CD4-positive, alpha-beta T cell treated with Interleukin-17A for 4 hours (primary cell): ENCODE results near the gene STATH.
"Not testable (repeated sequence)": the region's sequence is repeated elsewhere in the genome, so short reads cannot be mapped to it uniquely, and the experiment has no call there.

Source experiments
- DNase-seq: peaks from one replicate; pipeline ENCODE4 v3.0.0-alpha.2; 2020; ENCODE audit warnings: mixed read lengths

The STATH gene, protein sequence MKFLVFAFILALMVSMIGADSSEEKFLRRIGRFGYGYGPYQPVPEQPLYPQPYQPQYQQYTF

DNA sequence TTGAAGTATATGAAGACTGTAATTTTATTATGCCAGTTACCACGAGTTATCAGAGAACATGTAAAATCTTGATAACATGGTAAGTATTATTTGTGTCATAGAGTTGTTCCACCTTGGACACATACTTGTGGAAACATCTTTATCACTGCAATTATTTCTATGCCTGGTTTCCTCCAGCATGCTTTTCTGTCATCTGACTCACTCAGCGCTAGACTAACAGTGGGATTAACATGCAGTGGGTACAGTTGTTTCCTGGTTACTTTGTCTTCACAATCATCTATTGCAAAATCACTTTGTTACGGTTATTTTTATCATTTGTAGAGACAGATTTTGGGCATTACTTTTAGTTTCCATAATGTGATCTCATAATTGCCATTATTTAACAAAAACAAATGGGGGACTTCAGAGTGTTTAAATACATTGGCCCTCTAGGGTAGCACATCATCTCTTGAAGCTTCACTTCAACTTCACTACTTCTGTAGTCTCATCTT, at the start of gene STATH:
Gene STATH, plus strand, starts transcription at position 441 of the 491 bp plus-strand sequence. CDS start 2,472 bp downstream, outside the sequence.
- DNase-seq = no peak

GRCh38 chr4:69951602-69952001, 44.2 kb upstream of the STATH start:
- no peak for DNase-seq

- DNase-seq = no peak
Measured at GRCh38 chr4:69957209-69957608, 38.6 kb upstream of the STATH start.

DNA sequence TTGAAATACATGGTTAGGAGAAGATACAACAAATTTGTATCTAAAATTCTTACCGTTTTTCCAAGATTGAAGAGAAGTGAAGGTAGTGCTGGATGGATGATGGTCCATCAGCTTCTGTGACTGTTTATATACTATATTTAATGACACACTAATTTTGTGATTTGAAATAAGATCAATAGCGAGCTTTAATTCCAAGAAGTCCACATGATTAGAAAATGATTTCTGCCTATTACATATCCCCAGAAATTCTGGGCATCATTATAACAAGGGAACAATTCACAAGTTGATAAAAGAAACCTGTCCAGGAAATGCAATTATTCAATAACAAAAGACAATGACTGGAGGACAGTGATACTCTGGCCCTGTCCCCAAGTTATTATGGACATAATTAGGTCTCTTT, 30.1 kb upstream of the STATH start, which contains the start of gene CSN2:
Gene CSN2, minus strand, starts transcription at position 101 of the 400 bp plus-strand sequence. CDS start 4,733 bp downstream, outside the sequence.
- DNase-seq = no peak

- DNase-seq = no peak
Measured at GRCh38 chr4:69970071-69970470, 25.7 kb upstream of the STATH start.

- DNase-seq = no peak
Measured at GRCh38 chr4:69974631-69975030, 21.1 kb upstream of the STATH start.

DNA sequence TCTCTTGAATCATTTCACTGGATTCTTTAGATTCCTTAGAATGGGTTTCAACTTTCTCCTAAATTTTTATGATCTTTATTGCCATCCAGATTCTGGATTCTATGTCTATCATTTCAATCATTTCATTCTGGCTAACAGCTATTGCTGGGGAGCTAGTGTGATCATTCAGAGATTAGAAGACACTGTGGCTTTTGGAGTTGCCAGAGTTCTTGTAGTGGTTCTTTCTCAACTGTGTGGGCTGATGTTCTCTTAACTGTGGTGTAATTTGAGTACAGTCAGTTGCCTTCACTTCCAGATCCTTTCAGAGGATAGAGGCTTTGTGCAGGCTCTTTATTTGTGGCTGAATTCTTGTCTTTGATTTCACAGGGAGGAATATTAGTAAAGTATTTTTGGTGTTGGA, 18.2 kb upstream of the STATH start:
- DNase-seq = no peak

DNA sequence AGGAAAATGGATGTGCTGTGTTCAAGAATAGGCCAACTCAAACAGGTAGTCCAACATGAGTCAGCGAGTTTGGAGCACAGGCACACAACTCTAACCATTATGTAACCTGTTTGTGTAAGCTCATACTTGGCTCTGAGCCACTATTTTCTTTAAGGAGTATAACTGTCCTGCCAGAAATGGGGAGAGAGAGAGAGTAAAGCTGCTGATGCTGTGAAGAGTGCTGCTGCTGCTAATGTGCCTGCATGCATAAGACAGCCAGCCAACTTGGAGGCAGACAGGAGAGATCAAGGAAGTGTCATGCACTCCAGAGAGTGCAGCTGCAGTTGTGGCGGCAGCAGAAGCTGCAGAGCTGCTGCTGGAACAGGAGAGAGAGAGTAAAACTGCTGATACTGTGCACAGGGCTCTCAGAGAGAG, 11.7 kb upstream of the STATH start:
- DNase-seq = no peak

DNA sequence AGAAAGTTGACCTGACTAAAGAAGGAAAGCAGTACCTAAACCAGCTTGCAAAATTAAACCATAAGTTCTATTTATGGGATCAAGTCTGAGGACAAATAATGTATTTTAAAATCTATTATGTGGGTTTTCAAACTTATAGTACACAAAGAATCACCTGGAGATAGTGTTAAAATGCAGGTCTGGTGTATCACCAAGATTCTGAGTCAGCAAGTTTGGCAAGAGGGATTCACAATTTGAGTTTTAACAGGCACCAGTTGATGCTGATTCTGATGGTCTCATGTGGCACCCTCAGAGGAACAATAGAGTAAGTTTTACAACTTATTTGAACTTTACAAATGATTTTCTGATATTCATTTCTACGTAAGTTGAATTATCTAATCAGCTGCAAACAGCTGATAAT, 9.1 kb upstream of the STATH start:
- no peak for DNase-seq

DNA sequence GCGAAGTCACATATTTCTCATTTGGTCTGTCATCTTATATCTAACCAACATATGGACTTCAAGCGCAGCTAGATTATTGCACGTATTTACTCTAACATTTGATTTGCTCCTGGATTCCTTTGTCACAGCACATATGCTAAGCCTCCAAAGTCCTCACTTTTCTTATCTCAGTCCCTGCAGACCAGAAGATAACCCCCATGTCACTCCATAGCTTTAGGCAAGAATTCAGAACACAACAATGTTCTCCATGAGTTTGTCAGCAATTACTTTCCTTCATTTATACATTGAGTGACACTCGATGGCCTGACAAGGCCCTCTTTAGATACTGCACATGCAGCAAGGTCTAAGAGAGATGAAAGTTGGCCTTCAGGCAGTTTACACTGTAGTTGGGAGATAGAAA, 4.8 kb upstream of the STATH start:
- no peak for DNase-seq

DNA sequence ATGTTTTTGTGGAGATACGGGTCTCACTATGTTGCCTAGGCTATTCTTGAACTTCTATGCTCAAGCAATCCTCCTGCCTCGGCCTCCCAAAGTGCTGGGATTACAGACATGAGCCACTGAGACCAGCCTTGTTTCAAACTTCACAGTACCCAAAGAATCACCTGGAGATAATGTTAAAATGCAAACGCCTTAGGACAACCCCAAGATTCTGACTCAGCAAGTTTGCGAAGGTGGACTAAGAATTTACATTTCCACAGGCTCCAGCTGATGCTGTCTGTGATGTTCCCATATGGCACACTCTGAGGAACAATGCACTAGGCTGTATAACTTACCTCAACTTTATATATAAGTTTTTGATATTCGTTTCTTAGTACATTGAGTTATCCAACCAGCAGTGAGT, 984 bp upstream of the STATH start:
- no peak for DNase-seq

- no peak for DNase-seq
Measured at GRCh38 chr4:69999420-69999819, 3.7 kb downstream of the STATH start.

- DNase-seq = no peak
Measured at GRCh38 chr4:70000711-70001110, 4.9 kb downstream of the STATH start.

GRCh38 chr4:70002507-70002906, 6.7 kb downstream of the STATH start:
- DNase-seq = no peak

DNA sequence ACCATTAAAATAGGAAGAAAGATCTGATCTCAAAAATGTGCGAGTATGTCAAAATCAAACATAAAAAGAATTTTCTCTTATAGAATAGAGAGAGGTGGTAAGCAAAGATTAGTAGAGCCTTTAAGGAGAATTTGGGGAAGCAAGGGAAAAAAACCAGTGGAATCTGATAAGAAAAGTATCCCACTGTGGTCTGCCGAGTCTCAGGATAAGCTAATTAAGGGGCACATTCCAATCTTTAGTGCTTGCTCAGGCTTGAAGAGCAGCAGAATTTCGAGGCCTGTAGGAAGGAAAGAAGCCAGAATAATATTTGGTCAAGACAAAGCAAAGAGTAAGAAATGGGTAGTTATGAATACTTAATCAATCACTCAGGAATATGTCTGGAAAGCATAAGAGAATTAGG, 13.0 kb downstream of the STATH start:
- DNase-seq = no peak

DNA sequence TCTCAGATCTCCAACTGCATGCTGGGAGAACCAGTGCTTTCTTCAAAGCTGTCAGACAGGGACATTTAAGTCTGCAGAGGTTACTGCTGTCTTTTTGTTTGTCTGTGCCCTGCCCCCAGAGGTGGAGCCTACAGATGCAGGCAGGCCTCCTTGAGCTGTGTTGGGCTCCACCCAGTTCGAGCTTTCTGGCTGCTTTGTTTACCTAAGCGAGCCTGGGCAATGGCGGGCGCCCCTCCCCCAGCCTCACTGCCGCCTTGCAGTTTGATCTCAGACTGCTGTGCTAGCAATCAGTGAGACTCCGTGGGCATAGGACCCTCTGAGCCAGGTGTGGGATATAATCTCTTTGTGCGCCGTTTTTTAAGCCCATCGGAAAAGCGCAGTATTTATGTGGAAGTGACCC, 23.2 kb downstream of the STATH start:
- DNase-seq = not testable (repeated sequence)

DNA sequence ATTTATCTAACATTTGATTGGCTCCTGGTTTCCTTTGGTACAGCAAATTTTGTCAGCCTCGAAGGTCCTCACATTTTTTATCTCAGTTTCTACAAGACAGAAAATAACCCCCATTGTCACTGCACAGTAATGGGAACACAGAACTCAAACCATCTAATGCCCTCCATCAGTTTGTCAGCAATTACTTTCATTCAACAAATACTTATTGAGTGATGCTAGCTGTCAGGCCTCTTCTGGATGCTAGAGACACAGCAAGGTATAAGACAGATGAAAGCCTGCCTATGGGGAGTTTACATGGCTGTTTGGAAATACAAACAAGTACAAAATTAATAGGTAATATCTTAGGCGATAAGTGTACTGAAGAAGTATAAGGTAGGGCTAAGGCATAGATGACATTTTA, 27.5 kb downstream of the STATH start:
- no peak for DNase-seq

DNA sequence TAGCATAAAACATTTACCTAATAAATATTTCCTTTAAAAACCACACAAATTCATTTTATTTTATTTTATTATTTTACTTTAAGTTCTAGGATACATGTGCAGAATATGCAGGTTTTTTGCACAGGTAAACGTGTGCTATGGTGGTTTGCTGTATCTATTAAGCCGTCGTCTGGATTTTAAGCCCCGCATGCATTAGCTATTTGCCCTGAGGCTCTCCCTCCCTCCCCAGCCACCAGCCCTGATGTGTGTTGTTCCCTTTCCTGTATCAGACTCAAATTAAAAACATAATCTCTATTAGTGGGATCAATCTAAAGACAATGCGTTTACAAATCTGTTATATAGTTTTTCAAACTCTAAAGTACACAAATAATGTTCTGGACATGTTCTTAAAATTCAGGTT, 31.2 kb downstream of the STATH start:
- no peak for DNase-seq

DNA sequence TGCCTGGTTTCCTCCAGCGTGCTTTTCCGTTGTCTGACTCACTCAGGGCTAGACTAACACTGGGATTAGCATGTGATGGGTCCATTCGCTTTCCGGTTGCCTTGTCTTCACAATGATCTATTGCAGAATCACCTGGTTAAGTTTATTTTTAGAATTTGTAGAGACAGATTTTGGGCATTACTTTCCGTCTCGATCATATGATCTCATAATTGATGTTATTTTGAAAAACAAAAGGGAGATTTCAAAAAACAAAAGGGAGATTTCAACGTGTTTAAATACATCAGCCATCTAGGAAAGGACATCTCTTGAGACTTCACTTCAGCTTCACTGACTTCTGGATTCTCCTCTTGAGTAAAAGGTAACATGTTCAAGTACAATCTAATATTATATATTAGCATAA, 32.4 kb downstream of the STATH start, which contains the start of gene HTN3:
Gene HTN3, plus strand, starts transcription at position 301 of the 400 bp plus-strand sequence. CDS start 2,282 bp downstream, outside the sequence.
- DNase-seq = not testable (repeated sequence)

DNA sequence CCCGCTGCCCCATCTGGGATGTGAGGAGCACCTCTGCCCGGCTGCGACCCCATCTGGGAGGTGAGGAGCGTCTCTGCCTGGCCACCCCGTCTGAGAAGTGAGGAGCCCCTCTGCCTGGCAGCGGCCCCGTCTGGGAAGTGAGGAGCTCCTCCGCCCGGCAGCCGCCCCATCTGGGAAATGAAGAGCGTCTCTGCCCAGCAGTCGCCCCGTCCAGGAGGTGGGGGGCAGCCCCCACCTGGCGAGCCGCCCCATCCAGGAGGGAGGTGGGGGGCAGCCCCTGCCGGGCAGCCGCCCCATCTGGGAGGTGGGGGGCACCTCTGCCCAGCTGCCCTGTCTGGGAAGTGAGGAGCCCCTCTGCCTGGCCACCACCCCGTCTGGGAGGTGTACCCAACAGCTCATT, 41.8 kb downstream of the STATH start:
- not testable (repeated sequence) for DNase-seq

GRCh38 chr4:70039928-70040327, 44.2 kb downstream of the STATH start:
- not testable (repeated sequence) for DNase-seq

DNA sequence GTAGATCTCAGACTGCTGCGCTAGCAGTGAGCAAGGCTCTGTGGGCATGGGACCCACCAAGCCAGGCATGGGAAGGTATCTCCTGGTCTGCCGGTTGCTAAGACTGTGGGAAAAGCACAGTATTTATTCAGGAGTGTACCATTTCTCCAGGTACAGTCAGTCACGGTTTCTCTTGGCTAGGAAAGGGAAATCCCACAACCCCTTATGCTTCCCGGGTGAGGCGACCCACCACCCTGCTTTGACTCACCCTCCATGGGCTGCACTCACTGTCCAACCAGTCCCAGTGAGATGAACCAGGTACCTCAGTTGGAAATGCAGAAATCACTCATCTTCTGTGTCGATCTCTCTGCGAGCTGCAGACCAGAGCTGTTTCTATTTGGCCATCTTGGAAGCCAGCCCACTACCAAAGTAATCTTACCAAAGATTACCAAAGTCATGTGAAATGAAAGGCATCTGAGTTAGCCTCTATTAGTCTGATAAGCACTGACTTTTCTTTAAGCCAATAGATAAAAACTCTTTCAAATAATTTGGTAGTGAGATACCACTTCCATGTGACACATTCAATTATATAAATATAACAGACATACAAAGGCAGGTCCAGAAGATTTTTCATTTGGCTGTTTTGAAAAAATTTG, 46.0 kb downstream of the STATH start:
- DNase-seq = no peak

DNA sequence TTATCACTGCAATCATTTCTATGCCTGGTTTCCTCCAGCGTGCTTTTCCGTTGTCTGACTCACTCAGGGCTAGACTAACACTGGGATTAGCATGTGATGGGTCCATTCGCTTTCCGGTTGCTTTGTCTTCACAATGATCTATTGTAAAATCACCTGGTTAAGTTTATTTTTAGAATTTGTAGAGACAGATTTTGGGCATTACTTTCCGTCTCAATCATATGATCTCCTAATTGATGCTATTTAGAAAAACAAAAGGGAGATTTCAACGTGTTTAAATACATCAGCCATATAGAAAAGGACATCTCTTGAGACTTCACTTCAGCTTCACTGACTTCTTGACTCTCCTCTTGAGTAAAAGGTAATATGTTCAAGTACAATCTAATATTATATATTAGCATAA, 54.4 kb downstream of the STATH start, which contains the start of gene HTN1:
Gene HTN1, plus strand, starts transcription at position 301 of the 400 bp plus-strand sequence. CDS start 2,639 bp downstream, outside the sequence.
- DNase-seq = not testable (repeated sequence)
